GM21723 (cell line): ENCODE results near the gene PHLDA1.

Source experiments
- ATAC-seq: cut with Tn5 transposase; IDR thresholded peaks from one replicate; pipeline ENCODE4 v1.9.1; 2021; ENCODE audit warnings: mild to moderate bottlenecking, moderate library complexity; ENCODE audit not compliant: unreplicated experiment

The PHLDA1 gene

DNA sequence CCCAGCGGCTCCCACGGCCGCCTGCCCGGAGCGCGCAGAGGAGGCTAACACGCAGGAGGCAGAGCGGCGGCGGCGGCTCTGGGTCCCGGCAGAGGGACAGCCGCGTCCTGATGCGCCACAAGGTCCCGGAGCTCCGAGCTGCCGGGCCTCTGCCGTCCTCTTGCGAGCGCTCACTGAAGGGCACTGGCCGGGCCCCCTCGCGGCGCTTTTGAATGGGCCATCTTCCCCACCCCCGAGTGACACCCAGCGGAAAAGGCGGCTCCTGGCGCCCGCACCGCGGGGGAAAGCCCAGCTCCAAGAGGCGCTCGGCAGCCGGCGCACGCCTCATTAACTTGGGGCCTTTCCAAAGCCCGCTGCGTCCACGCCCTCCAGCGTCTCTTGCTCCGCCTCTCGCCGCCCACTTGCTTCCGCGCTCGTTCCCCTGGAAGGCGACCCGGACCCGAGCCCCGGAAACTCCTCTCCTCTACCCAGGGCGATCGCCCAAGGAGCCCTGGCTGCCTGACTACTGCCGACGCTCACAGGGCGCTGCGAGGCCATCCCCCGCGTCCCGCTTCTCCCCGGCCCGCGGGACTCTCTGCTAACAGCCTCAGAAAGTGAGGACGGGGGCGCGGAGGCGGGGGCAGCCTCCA, at the start of gene PHLDA1:
Gene PHLDA1, minus strand, starts transcription at position 363 of the 629 bp plus-strand sequence.
- ATAC-seq, result peak; percentile 88

DNA sequence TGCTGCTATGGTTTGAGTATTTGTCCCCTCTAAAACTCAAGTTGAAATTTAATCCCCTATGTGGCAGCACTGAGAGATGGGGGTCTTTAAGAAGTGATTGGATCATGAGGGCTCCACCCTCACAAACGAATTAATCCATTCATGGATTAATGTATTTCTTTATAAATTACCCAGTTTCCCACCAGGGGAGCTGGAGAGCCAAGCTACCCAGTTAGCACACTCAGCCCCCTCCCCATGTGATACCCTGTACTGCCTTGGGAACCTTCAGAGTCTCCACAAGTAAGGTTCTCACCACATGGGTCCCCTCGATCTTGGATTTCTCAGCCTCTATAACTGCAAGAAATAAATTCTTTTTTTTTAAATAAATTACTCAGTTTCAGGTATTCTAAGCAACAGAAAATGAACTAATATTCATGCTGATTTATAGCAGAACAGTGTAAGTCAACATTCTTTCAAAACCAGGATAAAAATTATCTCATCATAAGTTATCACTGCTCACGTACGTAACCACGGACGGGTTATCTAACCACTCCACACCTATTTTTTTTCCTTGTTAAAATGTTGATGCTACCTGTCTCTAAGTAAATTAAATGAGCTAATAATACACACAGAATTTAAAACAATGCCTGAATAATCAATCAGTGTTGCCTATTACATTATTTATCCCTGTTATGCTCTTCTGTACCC, 49.3 kb upstream of the PHLDA1 start:
- no peak for ATAC-seq

DNA sequence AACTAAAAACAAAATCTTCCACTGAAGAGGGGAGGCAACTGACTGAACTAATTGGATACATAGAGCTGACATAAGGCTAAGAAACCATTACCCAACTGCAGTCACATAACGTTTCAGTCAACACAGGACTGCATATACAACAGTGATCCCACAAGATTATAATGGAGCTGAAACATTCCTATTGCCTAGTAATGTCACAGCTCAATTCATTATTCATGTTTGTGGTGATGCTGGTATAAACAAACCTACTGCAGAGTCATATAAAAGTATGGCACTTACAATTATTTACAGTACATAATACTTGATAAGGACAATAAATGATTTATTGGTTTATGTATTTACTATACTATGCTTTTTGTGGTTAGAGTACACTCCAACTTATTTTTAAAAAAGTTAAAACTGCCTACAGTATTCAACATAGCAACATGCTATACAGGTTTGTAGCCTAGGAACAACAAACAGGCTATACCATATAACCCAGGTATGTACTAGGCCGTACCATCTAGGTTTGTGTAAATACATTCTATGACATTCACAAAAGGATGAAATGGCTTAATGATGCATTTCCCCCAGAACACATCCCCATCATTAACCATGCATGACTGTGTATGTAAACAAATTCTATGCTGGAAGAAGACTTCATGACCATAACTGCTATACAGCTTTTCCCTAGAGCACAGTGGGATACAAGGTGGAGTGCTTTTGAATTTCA, 48.6 kb upstream of the PHLDA1 start:
- no peak for ATAC-seq

DNA sequence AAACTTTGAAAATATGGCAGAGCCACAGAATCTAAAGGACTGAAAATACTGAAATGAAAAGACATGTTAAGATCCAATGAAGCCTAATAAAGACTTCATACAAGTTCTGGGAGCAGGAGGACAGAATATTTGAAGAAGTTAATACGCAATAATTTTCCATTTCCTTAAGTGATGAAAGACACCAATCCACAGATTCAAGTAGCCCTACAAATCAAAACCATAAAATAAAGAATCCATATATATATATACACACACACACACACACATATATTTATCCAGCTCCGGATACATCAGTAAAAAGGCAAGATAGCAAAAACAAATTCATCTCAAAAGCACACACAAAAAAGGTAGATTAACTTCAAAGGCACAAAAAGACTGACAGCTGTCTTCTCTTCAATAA, 47.2 kb upstream of the PHLDA1 start:
- no peak for ATAC-seq

DNA sequence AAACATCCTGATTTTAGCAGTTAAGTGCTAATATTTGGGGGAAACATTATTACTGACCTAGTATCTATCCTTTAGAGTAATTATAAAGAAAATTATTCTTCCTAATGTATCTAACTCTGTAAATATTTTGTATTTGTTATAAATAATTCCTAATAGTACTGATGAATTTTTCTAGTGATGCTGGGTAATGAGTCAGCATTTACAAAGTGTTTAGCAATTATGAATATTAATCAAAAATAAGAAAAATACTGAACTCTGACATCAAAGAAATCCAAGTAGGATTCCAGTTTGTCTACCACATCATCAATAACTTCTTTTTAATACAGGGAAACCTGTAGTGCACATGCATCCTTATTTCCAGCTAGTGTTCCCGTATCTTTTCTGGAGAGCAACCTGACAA, 43.9 kb upstream of the PHLDA1 start:
- ATAC-seq, result no peak

DNA sequence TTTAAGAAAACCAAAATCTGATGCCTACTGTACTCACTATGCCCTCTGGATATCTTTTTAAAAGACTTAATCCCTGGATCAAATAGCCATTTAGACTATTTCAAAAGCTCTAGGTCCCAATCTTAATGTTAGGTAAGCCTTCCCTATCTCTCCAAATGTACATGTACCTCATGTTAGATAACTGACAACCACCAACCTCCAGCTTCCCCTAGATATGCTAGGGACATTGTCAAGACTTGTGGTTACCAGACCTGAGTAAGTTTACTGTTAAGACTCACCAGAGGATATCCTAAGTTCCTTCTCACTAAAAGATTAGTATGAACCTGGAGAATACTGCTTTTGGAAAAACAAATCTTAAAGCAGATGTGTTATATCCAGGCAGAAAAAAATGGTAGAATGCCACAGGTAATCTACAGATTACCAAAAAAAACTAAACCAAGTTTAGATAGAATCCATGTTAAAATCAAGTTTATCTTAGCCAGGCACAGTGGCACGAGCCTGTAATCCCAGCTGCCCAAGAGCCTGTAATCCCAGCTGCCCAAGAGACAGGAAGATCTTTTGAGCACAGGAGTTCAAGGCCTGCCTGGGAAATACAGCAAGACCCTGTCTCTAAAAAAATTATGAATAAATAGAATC, 43.2 kb upstream of the PHLDA1 start:
- peak; percentile 37 for ATAC-seq

DNA sequence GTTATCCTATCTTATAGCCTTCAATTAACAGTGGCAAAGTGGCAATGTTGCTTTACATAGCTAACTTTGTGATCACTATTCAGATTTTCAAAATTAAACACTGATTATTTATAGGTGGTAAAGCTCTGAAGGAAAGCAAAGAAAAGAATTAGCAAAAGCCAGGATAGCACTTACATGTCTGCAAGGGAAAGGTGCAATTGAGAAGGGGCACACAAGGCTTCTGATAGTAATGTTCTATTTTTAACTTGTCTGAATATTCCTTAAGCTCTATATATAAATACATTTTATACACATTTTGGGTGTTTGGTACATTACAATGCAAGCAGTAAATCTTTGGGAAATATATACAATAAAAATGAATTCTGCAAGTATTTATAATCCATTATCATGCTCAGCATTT, 42.0 kb upstream of the PHLDA1 start:
- no peak for ATAC-seq

DNA sequence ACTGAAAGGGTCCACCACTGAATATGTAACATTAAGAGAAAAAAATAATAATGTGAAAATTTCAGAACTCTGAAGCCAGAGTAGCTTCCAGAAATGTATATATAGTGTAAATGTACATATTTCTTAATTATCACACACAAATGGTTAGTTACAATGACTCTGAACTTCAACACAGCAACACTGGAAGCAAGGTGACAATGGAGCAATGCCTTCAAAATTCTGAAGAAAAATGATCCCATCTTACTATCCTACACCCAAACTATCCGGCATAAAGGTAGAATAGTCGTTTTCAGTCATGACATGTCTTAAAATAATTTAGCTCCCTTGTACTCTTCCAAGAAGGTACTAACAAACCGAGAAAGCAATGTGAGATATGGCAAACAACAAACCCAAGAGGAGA, 41.0 kb upstream of the PHLDA1 start:
- ATAC-seq, result no peak

DNA sequence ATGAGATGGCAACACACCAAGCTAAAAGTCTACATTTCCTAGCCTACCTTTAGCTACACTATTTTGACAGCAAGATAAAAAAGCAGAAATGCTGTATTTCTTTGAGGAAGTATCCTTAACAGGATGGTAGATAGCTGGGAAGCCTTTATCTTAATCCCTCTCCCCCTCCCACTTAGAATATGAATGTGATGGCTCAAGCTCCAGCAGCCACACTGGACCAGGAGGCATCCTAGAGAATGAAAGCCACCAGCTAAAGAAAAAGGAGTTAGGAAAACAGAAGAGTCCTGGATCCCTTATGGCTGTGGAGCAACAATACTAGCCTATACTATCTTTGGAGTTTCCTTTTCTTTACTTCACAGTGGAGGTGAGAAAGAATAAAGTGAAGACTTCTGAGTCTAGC, 37.8 kb upstream of the PHLDA1 start:
- no peak for ATAC-seq

DNA sequence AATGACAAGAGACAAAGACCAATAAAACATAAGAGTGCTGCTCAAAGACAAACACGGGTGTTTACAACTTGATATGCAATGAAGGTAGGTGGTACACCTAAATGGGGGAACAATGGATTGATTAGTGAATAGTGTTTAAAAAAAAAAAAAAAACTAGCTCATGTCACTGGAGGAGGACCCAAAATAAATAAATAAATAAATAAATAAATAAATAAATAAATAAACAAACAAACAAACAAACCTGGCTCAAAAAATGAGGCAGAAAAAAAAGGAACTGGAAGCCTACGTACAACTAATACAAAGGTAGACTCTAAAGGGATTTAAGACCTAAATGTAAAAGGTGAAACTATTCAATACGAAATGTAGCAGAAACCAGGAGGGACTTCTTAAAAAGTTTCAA, 34.3 kb upstream of the PHLDA1 start:
- ATAC-seq, result no peak

DNA sequence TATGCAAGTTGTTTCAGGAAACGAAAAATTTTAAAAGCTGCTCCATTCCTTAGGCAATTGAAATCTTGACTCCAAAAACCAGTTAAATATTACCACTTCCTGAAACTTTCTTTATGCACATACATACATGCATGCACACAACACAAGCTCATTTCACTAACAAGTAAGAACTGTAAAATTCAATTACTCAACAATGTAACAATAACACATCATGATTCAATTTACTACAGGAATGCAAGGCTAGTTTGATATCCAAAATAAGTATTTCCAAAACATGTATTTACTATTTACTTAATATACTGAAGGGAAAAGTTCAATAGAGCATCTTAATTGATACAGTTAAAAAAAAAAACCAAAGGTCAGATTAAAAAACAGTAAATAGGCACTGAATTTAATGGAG, 33.3 kb upstream of the PHLDA1 start:
- ATAC-seq, result no peak

DNA sequence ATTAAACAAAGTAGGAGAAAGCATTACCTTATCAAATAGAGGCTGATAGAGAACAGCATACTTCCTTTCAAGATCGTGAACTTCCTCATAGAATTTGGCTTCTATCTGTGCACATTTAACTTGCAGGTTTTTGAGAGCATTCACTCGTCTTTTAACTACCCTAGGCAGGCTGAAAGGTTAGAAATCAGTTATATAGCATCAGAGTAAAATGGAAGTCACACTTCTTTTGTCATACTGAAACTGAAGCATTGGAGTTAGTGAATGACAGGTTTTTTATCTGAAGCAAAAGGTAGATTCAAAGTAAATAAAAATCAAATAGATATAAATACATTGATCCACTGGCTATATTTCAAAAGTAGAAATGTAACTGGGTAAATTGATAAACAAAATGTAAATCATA, 28.5 kb upstream of the PHLDA1 start:
- no peak for ATAC-seq

DNA sequence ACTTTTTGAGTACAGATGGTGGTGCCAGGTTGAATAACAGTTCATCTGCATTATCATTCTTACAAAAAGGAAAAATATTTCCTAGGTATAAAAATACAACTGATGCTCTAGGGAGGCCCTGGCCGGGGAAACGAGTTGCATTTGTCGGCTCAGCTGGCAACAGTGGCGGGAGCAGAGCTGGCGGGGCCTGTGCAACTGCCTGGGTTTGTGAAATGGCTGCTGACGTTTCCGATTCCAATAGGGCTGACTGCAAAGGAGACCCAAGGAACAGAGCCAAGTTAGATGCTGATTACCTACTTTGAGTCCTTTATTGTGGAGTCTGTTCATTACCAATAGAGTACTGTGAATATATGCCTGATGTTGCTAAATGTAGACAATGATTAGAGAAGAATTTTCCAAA, 25.8 kb upstream of the PHLDA1 start:
- no peak for ATAC-seq

DNA sequence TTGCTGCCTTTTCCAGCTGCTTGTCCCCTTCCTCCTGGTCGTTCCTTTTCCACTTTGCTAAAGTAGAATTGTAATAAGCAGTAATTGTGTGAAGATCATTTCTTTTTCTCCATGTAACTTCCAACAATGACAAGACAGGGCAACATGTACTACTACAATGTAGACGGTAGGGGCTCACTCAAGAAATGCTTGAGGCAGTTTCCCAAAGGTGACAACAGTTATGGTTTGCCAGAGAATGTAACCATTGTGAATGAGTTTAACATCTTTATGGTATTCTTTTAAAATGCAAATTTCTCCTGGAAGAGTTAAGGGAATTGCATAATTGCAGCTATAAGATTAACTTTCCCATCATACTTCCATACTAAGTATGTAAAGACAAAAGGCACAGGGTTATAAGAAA, 23.8 kb upstream of the PHLDA1 start:
- no peak for ATAC-seq

DNA sequence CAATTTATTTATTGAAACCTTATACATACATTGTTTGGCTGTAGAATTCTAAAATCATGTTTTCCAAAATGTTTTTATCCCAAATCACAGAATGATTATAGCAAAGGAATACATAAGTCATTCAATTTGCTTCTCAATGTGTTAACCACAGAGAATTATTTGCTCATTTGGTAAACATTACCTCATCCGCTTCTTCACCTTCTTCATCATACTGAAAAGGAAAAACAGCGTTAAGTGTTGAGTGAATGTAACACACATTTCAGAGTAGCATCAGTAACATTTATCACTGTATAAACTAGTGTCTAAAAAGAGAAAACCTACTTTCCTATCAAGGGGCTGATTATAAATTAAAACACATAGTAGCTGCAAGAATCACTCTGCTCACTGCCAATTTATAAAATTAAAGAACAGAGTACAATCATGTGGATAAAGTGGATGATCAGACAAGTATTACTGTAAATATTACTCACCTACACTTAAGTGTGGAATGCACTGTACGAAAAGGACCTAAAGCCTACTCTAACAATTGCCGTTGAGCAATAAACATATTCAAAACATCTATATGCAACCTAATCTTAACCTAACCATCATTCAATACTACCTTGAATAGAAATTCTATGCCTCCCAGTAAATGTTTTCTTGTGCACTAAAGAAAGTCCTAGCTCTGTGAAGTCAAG, 18.1 kb upstream of the PHLDA1 start:
- no peak for ATAC-seq

DNA sequence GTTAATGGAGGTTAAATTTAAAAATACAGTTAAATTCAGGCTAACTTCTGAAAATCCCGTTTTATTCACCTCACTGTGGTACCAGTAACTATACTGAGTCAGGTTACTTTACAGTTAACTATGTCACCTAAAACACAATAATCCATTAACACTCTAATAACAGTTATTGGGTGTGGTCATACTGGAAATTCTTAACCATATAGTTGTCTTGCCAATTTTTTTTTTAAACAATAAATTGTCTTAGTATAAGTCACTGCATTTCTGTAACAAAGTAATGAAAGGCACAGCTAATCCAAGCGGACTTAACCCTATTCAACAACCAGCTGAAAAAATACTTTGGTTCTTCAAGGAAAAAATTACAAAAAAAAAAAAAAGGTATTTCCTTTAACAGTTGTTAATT, 16.2 kb upstream of the PHLDA1 start:
- no peak for ATAC-seq

DNA sequence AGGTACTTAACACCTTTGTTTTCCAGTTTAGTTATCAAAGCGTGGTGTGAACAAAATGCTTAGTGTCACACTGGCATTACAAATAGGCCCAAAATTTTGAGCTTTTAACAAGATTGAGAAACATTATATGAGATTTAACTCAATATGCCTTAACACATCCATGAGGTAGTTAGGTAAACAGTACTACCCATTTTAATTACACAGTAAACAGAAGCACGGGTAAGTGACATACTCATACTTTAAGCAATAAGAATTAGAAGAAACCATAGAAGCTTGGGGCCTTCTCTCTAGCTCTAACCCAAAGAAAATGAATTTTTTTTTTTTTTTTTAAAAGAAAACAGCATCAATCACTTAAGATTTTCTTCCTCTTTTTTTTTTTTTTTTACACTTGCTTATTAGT, 15.5 kb upstream of the PHLDA1 start:
- no peak for ATAC-seq

DNA sequence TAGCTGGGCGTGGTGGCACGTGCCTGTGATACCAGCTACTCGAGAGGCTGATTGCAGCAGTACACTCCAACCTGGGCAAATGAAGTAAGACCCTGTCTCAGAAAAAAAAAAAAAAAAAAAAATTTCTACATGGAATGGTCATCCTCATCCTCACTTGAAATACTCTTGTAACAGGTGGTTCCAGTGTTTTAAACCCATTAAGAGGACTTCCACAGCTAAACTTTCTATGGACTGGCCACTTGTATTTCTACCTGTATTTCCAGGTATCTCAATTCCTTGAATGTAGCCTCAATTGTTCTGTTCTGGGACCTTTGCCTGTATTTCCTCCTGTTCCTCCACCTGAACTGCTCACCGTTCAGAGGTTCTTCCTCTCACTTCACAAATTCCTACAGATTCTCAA, 11.8 kb upstream of the PHLDA1 start:
- ATAC-seq, result no peak

DNA sequence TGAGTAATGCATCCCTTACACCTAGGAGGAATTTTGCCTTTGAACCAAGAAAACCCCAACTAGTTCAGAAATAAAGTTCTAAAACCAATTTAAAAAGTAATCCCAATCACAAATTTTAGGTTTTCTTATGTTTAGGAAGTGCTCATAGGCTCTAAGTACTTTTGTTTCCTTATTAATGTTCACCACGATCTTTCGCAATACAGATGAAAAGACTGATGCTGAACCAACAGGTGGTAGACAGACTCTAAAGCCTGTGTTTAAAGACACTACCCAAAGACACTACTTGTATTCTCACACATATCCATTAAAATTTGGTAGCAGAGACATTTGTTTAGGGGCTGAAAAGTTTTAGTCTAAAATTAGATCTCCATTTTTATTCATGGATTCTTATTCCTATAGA, 10.6 kb upstream of the PHLDA1 start:
- ATAC-seq, result no peak

DNA sequence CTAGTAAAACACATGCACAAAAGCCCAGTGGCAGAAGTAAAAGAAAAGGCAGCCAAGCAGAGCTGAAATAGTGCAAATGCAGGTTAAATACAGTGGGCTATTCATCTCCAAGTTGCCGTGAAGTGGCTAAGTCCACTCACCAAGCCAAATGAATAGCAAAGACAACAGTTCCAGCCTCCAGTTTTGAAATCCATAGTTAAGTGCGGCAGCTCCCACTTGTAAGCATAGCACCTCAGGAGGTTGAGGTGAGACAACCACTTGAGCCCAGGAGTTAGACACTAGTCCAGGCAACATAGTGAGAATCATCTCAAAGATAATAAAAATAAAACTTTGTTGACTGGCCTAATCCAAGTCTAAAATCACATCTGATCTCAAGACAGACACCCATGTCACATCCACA, 9.8 kb upstream of the PHLDA1 start:
- no peak for ATAC-seq

DNA sequence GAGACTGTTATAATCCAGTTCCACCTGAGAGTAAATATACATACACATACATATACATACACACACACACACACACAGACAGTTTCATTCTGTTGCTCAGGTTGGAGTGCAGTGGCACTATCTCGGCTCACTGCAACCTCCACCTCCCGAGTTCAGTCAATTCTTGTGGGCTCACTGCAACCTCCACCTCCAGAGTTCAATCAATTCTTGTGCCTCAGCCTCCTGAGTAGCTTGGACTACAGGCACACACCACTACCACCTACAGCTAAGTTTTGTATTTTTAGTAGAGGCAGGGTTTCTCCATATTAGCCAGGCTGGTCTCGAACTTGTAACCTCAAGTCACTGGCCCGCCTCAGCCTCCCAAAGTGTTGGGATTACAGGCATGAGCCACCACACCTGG, 8.9 kb upstream of the PHLDA1 start:
- ATAC-seq, result no peak
